ENCODE measurements around the gene NBEAL2. TPM values are rescaled to one million over a fixed set of nuclear protein-coding genes. Genes with fewer than 3 reads are reported as not detected.

The NBEAL2 gene
- total RNA-seq, 4 donors from 2014 or later: 317 to 865 (median 347) TPM

GRCh38 chr3:46998852-46999515 is 19.5 kb downstream of the NBEAL2 start:
- no peaks in the 10 kb centered on the region for H3K27me3 ChIP-seq
- 100% methylated on average over 1 of the region's 22 CpGs for WGBS
- H3K27ac ChIP-seq: no peak overlapping the region
- no peak for DNase-seq (ENCODE audit: low spot score in 2 of 2)
- H3K4me3 ChIP-seq: no peak overlapping the region
- H3K9me3 ChIP-seq: no peaks in the 10 kb centered on the region
- H3K36me3 ChIP-seq: peaks cover 89% of the 10 kb centered on the region
- H3K4me1 ChIP-seq: no peaks in the 10 kb centered on the region
- TF ChIP-seq EP300 (IDR thresholded peaks at IDR 0.05): no peak
- TF ChIP-seq CTCF (IDR thresholded peaks at IDR 0.05): no peak
- TF ChIP-seq POLR2A (IDR thresholded peaks at IDR 0.05): no peak
- no peak for TF ChIP-seq POLR2AphosphoS5 (IDR thresholded peaks at IDR 0.05)

DNA sequence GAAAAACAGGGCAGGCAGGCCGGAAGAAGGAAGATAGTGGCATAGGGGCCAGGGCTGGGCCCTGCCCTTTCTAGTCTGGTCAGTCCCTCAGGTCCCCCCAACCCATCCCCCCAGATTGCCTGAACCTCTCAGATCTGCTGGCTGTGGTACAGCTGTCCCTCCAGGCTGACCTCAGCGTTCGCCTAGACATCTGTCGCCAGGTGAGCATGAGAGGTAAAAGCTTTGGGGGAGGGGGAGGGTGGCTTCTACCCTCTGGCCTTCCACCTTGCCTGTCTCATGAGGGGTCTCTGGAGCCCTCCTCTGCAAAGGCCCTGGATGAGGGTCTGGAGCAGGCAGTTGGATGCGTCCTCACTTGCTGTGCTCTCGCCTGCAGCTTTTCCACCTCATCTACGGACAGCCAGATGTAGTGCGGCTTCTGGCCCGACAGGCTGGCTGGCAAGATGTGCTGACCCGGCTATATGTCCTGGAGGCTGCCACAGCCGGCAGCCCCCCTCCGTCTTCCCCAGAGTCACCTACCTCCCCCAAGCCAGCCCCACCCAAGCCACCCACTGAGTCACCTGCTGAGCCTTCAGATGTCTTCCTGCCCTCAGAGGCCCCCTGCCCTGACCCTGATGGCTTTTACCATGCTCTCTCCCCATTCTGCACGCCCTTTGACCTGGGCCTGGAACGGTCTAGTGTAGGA is 20.2 kb downstream of the NBEAL2 start:
- no peak for TF ChIP-seq POLR2A (IDR thresholded peaks at IDR 0.05)
- TF ChIP-seq POLR2AphosphoS5 (IDR thresholded peaks at IDR 0.05): no peak
- TF ChIP-seq EP300 (IDR thresholded peaks at IDR 0.05): no peak
- TF ChIP-seq CTCF (IDR thresholded peaks at IDR 0.05): no peak
- H3K36me3 ChIP-seq: peaks cover 89% of the 10 kb centered on the region
- H3K4me3 ChIP-seq: no peak overlapping the region
- DNase-seq (ENCODE audit: low spot score in 2 of 2): no peak
- no peaks in the 10 kb centered on the region for H3K4me1 ChIP-seq
- 93% methylated on average over 14 of the region's 14 CpGs for WGBS
- no peaks in the 10 kb centered on the region for H3K9me3 ChIP-seq
- H3K27ac ChIP-seq: no peak overlapping the region
- H3K27me3 ChIP-seq: no peaks in the 10 kb centered on the region

GRCh38 chr3:47000198-47000815 is 20.8 kb downstream of the NBEAL2 start:
- no peaks in the 10 kb centered on the region for H3K4me1 ChIP-seq
- DNase-seq (ENCODE audit: low spot score in 2 of 2): no peak
- no peak for TF ChIP-seq POLR2AphosphoS5 (IDR thresholded peaks at IDR 0.05)
- no peak for TF ChIP-seq EP300 (IDR thresholded peaks at IDR 0.05)
- no peak for TF ChIP-seq CTCF (IDR thresholded peaks at IDR 0.05)
- TF ChIP-seq POLR2A (IDR thresholded peaks at IDR 0.05): no peak

DNA sequence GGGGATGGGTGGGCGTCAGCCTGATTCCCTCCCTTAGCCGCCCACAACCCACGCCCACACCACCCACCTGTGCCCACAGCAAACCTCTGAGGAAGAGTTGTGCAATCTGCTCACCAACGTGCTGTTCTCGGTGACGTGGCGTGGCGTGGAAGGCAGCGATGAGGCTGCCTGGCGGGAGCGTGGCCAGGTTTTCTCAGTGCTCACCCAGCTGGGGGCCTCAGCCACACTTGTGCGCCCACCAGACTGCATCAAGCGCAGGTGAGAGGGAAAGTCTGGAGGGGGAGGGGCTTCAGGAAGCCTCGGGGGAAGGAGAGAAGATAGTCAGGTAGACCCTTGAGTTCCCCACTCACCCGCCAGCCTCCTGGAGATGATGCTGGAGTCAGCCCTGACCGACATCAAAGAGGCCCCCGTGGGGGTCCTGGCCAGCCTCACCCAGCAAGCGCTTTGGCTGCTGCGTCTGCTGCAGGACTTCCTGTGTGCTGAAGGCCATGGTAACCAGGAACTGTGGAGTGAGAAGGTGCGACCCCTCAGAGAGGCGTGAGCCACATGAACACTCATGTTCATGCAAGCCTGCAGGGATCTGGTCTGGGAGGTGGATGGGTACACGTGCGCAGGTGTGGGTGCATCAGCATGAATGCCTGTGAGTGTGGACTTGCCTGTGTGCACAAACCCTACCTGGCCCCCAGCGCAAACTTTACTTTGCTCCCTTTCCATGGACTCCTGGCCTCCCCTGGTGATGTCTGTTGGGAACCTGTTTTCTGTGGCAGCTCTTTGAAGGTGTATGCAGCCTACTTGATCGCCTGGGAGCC is 21.7 kb downstream of the NBEAL2 start:
- peaks cover 90% of the 10 kb centered on the region for H3K36me3 ChIP-seq
- no peaks in the 10 kb centered on the region for H3K9me3 ChIP-seq
- H3K27me3 ChIP-seq: no peaks in the 10 kb centered on the region
- 78% methylated on average over 19 of the region's 25 CpGs for WGBS
- H3K4me1 ChIP-seq: no peaks in the 10 kb centered on the region
- no peak for DNase-seq (ENCODE audit: low spot score in 2 of 2)
- TF ChIP-seq CTCF (IDR thresholded peaks at IDR 0.05) (no peak), POLR2AphosphoS5 (IDR thresholded peaks at IDR 0.05) (no peak), EP300 (IDR thresholded peaks at IDR 0.05) (no peak), POLR2A (IDR thresholded peaks at IDR 0.05) (no peak)
- no peak overlapping the region for H3K27ac ChIP-seq
- H3K4me3 ChIP-seq: no peak overlapping the region

More at GRCh38 chr3:47000198-47000815, 20.8 kb downstream of the NBEAL2 start:
- Histone ChIP-seq H3K9me3 (no peaks in the 10 kb centered on the region), H3K27ac (no peak overlapping the region), H3K27me3 (no peaks in the 10 kb centered on the region), H3K4me3 (no peak overlapping the region), H3K36me3 (peaks cover 89% of the 10 kb centered on the region)
- WGBS: 100% methylated on average over 9 of the region's 10 CpGs
